K562 (cell line): ENCODE data around the gene CPED1. TPM values are rescaled to one million over a fixed set of nuclear protein-coding genes. Genes with fewer than 3 reads are reported as not detected.
A peak's percentile ranks its signal among the peaks of the same experiment; 100 is the strongest.

Source experiments
- COPS2 ChIP-seq: fragments of 450-650 bp; conservative IDR thresholded peaks from 2 replicates; pipeline ENCODE4 v1.6.1; 2016; ENCODE audit warnings: mild to moderate bottlenecking, moderate library complexity
- FOXJ2 ChIP-seq: fragments of 200-800 bp; sonication (Bioruptor generic); IDR thresholded peaks from 2 replicates; pipeline ENCODE4 v1.6.1; 2016; ENCODE audit warnings: missing genetic modification characterization, missing compliant biosample characterization
- HNRNPLL ChIP-seq: fragments of 200-400 bp; formaldehyde crosslinking; IDR thresholded peaks from 2 replicates; pipeline ENCODE4 v1.6.1; 2017; ENCODE audit warnings: low read length, low read depth, mild to moderate bottlenecking; ENCODE audit not compliant: poor library complexity, severe bottlenecking
- MYNN ChIP-seq, 2 experiments: sonication (generic); formaldehyde crosslinking in 1 of 2; IDR thresholded peaks; 2 replicates each; pipeline versions ENCODE4 v1.5.0 to v1.6.1; 2016 to 2020; ENCODE audit warnings: antibody characterized with exemption in 1 of 2, missing genetic modification reagents in 1 of 2
- SMAD4 ChIP-seq: fragments of 250-450 bp; sonication (Bioruptor Pico); conservative IDR thresholded peaks from 2 replicates; pipeline ENCODE4 v1.8.0; 2021; ENCODE audit warnings: inconsistent platforms, mild to moderate bottlenecking, moderate library complexity
- ZNF316 ChIP-seq: fragments of 450-650 bp; IDR thresholded peaks from 2 replicates; pipeline ENCODE4 v1.6.1; 2016
- polyA plus RNA-seq, 8 experiments: library from polyadenylated mRNA; depleted of rRNA in 4 of 8; stranded (reverse) in 5 of 8; unstranded in 3 of 8; fragments of >200 nt; fragmentation: Nextera tagmentation in 2 of 8; fragmentation: Illumina TruSeq in 1 of 8; extraction: Ambion mirVana in 2 of 8; extraction: Trizol in 1 of 8; gene quantifications; 2 replicates each; pipeline versions ENCODE4 v1.2.1 to v1.2.3, GENCODE V29; 2011 to 2014; ENCODE audit warnings: inconsistent platforms in 1 of 8, missing spikeins in 1 of 8
- total RNA-seq, 7 experiments: library from RNA; depleted of rRNA in 6 of 7; stranded (reverse); fragments of >200 nt in 6 of 7; fragmentation: Illumina TruSeq in 2 of 7; extraction: Trizol in 2 of 7; gene quantifications; 2 replicates each; pipeline versions ENCODE4 v1.2.1 to v1.2.3, GENCODE V29; 2011 to 2021; ENCODE audit warnings: low replicate concordance in 1 of 7
- TF ChIP-seq, protein P1 (sequence below): fragments of 250-450 bp; sonication (Bioruptor Pico); IDR thresholded peaks from 2 replicates; pipeline ENCODE4 v1.4.0; 2020
- TF ChIP-seq, protein P2 (sequence below): fragments of 150-350 bp; IDR thresholded peaks from 2 replicates; pipeline ENCODE4 v1.6.1; 2014; ENCODE audit warnings: low read depth, mild to moderate bottlenecking, low read length, borderline replicate concordance
- TF ChIP-seq, protein P3 (sequence below): fragments of 450-650 bp; formaldehyde crosslinking; IDR thresholded peaks from 2 replicates; pipeline ENCODE4 v1.4.0; 2020; ENCODE audit warnings: mild to moderate bottlenecking, moderate library complexity
- TF ChIP-seq, protein P4 (sequence below): fragments of 450-650 bp; conservative IDR thresholded peaks from 2 replicates; pipeline ENCODE4 v1.6.1; 2016; ENCODE audit warnings: missing genetic modification characterization, low read depth, mild to moderate bottlenecking, missing compliant biosample characterization, moderate library complexity
- TF ChIP-seq, protein P5 (sequence below): sonication (generic); formaldehyde crosslinking; IDR thresholded peaks from 2 replicates; pipeline ENCODE4 v1.4.0; 2020; ENCODE audit warnings: mild to moderate bottlenecking, missing genetic modification reagents

The CPED1 gene
- total and polyA plus RNA-seq, 9 of the 15 experiments (the other 6 are each of a cell fraction or from before 2014, with no cell fraction given), result 195 to 393 (median 290) TPM

DNA sequence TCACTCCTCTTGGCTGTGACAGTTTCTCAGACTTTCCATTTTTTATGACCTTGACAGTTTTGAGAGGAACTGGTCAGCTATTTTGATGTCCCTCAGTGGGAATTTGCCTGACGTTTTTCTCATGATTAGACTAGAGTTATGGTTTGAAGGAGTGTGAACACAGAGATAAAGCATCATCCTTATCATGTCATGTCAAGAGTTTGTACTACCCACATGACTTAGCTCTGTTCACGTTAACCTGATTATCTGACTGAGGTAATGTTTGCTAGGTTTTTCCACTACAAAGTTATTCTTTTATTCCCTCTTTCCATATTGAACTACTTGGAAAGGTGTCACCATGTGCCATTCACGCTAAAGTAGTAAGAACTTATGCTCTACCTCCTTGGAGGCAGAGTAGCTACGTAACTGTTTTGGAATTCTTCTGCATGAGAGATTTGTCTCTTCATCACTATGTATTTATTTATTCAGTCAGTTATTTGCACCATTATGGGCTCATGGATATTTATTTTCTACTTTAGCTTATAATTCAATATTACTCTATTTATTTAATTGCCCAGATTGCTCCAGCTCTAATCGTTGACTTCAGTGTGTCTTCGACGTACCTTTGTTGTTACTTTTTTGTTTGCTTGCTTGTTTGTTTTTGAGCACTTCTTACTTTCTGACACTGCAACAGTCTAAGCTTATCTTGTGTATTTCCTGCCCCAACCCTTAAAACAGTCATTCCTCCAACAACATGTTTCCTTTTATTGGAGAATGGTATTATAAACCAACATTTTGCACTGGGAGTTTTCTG, 50.4 kb downstream of the CPED1 start (continued):
- TF ChIP-seq, protein P1, sequence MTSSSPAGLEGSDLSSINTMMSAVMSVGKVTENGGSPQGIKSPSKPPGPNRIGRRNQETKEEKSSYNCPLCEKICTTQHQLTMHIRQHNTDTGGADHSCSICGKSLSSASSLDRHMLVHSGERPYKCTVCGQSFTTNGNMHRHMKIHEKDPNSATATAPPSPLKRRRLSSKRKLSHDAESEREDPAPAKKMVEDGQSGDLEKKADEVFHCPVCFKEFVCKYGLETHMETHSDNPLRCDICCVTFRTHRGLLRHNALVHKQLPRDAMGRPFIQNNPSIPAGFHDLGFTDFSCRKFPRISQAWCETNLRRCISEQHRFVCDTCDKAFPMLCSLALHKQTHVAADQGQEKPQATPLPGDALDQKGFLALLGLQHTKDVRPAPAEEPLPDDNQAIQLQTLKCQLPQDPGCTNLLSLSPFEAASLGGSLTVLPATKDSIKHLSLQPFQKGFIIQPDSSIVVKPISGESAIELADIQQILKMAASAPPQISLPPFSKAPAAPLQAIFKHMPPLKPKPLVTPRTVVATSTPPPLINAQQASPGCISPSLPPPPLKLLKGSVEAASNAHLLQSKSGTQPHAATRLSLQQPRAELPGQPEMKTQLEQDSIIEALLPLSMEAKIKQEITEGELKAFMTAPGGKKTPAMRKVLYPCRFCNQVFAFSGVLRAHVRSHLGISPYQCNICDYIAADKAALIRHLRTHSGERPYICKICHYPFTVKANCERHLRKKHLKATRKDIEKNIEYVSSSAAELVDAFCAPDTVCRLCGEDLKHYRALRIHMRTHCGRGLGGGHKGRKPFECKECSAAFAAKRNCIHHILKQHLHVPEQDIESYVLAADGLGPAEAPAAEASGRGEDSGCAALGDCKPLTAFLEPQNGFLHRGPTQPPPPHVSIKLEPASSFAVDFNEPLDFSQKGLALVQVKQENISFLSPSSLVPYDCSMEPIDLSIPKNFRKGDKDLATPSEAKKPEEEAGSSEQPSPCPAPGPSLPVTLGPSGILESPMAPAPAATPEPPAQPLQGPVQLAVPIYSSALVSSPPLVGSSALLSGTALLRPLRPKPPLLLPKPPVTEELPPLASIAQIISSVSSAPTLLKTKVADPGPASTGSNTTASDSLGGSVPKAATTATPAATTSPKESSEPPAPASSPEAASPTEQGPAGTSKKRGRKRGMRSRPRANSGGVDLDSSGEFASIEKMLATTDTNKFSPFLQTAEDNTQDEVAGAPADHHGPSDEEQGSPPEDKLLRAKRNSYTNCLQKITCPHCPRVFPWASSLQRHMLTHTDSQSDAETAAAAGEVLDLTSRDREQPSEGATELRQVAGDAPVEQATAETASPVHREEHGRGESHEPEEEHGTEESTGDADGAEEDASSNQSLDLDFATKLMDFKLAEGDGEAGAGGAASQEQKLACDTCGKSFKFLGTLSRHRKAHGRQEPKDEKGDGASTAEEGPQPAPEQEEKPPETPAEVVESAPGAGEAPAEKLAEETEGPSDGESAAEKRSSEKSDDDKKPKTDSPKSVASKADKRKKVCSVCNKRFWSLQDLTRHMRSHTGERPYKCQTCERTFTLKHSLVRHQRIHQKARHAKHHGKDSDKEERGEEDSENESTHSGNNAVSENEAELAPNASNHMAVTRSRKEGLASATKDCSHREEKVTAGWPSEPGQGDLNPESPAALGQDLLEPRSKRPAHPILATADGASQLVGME, result 0 out of 2 replicates have a peak, but pooled peaks have one; percentile 82
- TF ChIP-seq, protein P2, sequence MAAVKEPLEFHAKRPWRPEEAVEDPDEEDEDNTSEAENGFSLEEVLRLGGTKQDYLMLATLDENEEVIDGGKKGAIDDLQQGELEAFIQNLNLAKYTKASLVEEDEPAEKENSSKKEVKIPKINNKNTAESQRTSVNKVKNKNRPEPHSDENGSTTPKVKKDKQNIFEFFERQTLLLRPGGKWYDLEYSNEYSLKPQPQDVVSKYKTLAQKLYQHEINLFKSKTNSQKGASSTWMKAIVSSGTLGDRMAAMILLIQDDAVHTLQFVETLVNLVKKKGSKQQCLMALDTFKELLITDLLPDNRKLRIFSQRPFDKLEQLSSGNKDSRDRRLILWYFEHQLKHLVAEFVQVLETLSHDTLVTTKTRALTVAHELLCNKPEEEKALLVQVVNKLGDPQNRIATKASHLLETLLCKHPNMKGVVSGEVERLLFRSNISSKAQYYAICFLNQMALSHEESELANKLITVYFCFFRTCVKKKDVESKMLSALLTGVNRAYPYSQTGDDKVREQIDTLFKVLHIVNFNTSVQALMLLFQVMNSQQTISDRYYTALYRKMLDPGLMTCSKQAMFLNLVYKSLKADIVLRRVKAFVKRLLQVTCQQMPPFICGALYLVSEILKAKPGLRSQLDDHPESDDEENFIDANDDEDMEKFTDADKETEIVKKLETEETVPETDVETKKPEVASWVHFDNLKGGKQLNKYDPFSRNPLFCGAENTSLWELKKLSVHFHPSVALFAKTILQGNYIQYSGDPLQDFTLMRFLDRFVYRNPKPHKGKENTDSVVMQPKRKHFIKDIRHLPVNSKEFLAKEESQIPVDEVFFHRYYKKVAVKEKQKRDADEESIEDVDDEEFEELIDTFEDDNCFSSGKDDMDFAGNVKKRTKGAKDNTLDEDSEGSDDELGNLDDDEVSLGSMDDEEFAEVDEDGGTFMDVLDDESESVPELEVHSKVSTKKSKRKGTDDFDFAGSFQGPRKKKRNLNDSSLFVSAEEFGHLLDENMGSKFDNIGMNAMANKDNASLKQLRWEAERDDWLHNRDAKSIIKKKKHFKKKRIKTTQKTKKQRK, result no peak
- TF ChIP-seq, protein P3, sequence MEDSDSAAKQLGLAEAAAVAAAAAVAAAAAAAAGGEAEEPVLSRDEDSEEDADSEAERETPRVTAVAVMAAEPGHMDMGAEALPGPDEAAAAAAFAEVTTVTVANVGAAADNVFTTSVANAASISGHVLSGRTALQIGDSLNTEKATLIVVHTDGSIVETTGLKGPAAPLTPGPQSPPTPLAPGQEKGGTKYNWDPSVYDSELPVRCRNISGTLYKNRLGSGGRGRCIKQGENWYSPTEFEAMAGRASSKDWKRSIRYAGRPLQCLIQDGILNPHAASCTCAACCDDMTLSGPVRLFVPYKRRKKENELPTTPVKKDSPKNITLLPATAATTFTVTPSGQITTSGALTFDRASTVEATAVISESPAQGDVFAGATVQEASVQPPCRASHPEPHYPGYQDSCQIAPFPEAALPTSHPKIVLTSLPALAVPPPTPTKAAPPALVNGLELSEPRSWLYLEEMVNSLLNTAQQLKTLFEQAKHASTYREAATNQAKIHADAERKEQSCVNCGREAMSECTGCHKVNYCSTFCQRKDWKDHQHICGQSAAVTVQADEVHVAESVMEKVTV, result peak; percentile 38; the same call in 1 of the 2 replicates
- TF ChIP-seq FOXJ2 (tag) (peak; percentile 92), HNRNPLL (peak; percentile 75), MYNN (IDR thresholded peaks at IDR 0.05) (peak; percentile 85; the same call in 1 of the 2 replicates), MYNN (CRISPR knock-in tag; IDR thresholded peaks at IDR 0.05) (no peak), SMAD4 (peak; percentile 97), COPS2 (no peak), ZNF316 (peak; percentile 93)
- TF ChIP-seq, protein P4, sequence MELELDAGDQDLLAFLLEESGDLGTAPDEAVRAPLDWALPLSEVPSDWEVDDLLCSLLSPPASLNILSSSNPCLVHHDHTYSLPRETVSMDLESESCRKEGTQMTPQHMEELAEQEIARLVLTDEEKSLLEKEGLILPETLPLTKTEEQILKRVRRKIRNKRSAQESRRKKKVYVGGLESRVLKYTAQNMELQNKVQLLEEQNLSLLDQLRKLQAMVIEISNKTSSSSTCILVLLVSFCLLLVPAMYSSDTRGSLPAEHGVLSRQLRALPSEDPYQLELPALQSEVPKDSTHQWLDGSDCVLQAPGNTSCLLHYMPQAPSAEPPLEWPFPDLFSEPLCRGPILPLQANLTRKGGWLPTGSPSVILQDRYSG (tag), result peak; percentile 80
- TF ChIP-seq, protein P5, sequence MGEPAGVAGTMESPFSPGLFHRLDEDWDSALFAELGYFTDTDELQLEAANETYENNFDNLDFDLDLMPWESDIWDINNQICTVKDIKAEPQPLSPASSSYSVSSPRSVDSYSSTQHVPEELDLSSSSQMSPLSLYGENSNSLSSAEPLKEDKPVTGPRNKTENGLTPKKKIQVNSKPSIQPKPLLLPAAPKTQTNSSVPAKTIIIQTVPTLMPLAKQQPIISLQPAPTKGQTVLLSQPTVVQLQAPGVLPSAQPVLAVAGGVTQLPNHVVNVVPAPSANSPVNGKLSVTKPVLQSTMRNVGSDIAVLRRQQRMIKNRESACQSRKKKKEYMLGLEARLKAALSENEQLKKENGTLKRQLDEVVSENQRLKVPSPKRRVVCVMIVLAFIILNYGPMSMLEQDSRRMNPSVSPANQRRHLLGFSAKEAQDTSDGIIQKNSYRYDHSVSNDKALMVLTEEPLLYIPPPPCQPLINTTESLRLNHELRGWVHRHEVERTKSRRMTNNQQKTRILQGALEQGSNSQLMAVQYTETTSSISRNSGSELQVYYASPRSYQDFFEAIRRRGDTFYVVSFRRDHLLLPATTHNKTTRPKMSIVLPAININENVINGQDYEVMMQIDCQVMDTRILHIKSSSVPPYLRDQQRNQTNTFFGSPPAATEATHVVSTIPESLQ (CRISPR knock-in tag), result peak; percentile 88; the same call in 1 of the 2 replicates
